Measurements from ENCODE around the gene LTC4S. TPM values are rescaled to one million over a fixed set of nuclear protein-coding genes. Genes with fewer than 3 reads are reported as not detected.

Gene LTC4S
- total and polyA plus RNA-seq, 2 experiments from 2014 or later: 1.6 to 3.7 TPM

DNA sequence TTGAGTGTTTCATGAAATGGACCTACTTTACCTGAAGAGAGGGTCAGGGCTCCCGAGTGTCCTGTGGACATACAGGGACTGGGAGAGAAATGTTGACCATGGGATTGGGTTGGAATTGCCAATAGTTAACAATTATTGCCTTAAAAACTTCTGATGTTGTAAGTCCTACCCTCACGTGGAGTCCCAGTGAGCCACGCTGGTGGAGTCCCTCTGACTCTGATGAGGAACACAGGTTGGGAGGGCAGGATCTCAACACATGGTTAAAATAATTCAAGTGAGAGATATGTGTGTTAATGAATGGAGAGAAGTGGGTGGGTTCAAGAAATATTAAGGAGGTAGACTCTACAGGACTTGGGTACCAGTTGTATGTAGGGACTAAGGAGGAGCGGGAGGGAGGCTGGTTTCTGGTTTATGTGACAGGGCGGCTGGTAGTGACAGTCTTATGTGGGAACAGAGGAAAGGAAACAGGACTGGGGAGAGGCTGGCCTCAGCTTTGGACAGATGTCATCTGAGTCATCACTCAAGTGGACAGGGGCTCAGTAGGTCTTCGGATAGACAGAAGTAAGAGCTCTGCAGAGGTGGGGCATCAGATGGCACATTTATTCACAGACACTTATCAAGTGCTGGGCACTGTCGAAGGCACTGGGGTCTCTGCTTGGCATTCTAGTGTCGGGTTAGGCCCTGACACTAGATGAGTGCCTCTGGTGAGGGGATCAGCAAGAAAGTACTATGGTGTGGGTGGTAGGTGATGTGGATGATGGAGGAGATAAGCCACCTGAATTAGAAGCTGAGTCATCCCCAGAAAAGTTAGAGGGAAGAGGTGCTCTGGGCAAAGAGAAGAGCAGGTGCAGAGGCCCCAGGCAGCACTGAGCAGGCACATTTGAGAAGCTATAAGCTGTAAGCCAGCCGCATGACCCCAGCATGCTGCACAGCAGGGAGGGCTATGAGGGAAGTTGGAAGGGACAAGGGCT, 33.9 kb upstream of the LTC4S start:
- DNase-seq: no peak

DNA sequence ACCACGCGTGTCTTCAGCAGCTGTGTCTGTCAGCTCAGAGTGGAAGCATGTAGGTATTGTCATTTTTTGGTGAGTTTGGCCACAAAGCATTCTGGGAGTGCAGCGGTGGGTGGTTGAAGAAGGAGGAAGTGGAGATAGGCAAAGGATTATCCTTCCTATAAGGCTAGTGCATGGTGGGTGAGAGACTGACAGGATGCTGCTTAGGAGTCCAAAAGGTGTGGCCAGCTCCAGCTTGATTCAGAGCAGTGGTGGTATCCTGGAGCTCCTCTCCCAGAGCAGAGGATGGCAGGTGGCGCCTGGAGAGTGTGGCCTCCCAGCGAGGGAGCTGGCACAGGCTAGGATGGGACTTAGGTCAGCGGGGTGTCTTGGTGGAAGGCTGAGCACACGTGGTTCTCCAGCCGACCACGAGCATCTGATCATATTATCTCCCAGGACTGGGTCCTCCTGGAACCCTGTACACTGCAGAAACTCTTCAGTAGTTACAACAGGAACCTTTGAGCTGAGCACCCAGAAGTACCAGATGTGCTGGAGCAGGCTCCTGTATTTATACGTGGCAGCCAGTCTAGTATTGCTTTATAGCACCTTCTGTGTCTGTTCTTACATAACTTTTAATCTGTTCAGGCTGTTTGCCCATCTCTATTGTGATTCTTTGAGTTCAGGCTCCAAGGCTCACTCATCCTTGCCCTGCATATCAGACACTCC, 31.6 kb upstream of the LTC4S start:
- peaks cover 56% of the 10 kb centered on the region for H3F3A ChIP-seq (ENCODE audit: insufficient read depth)
- H3K9me2 ChIP-seq (ENCODE audit: insufficient read depth): no peaks in the 10 kb centered on the region
- peaks cover 59% of the 10 kb centered on the region for H3K4me1 ChIP-seq (ENCODE audit: insufficient read depth)
- peak overlapping the region; percentile 32 for H3K4me3 ChIP-seq
- H3K4me2 ChIP-seq (ENCODE audit: unreplicated experiment): peak overlapping the region; percentile 52
- 34 to 37% methylated on average over 10 of the region's 10 CpGs for WGBS, 2 experiments (ENCODE audit: low coverage in 1 of 2, low lambda C conversion rate in 2 of 2, missing lambda C conversion rate in 2 of 2)
- H3K27me3 ChIP-seq (replicated peaks; ENCODE audit: insufficient read depth): no peaks in the 10 kb centered on the region
- H3K36me3 ChIP-seq (ENCODE audit: low read depth): peaks cover 6% of the 10 kb centered on the region
- peak; percentile 78 for DNase-seq
- H3K79me2 ChIP-seq (ENCODE audit: insufficient read depth): peaks cover 75% of the 10 kb centered on the region
- in situ Hi-C loops (cut with MboI): no loop called here
- peak overlapping the region; percentile 84 for H3K27ac ChIP-seq
- TF ChIP-seq EZH2phosphoT487 (IDR thresholded peaks at IDR 0.05; ENCODE audit: insufficient read depth, low read depth) (no peak), EZH2 (IDR thresholded peaks at IDR 0.05; ENCODE audit: insufficient read depth, poor library complexity, severe bottlenecking) (no peak)
- peaks cover 26% of the 10 kb centered on the region for H4K20me1 ChIP-seq (ENCODE audit: insufficient read depth)
- no peak overlapping the region for H2AFZ ChIP-seq
- no peaks in the 10 kb centered on the region for H3K9me3 ChIP-seq (ENCODE audit: low read depth)
- peak overlapping the region; percentile 64 for H3K9ac ChIP-seq

More for the DNA sequence above, 33.9 kb upstream of the LTC4S start:
- Histone ChIP-seq H4K20me1 (ENCODE audit: insufficient read depth) (peaks cover 38% of the 10 kb centered on the region), H3K4me2 (ENCODE audit: unreplicated experiment) (no peak overlapping the region), H3K79me2 (ENCODE audit: insufficient read depth) (peaks cover 88% of the 10 kb centered on the region), H3K9ac (no peak overlapping the region), H3F3A (ENCODE audit: insufficient read depth) (peaks cover 33% of the 10 kb centered on the region), H3K9me3 (ENCODE audit: low read depth) (no peaks in the 10 kb centered on the region), H3K4me3 (no peak overlapping the region), H3K9me2 (ENCODE audit: insufficient read depth) (no peaks in the 10 kb centered on the region), H3K36me3 (ENCODE audit: low read depth) (no peaks in the 10 kb centered on the region), H3K27me3 (replicated peaks; ENCODE audit: insufficient read depth) (no peaks in the 10 kb centered on the region), H3K27ac (no peak overlapping the region), H3K4me1 (ENCODE audit: insufficient read depth) (peaks cover 36% of the 10 kb centered on the region), H2AFZ (no peak overlapping the region)
- in situ Hi-C loops (cut with MboI): no loop called here
- 90% methylated on average over 9 of the region's 9 CpGs for WGBS, 2 experiments (ENCODE audit: low coverage in 1 of 2, low lambda C conversion rate in 2 of 2, missing lambda C conversion rate in 2 of 2)
- TF ChIP-seq EZH2 (IDR thresholded peaks at IDR 0.05; ENCODE audit: insufficient read depth, poor library complexity, severe bottlenecking): no peak
- TF ChIP-seq EZH2phosphoT487 (IDR thresholded peaks at IDR 0.05; ENCODE audit: insufficient read depth, low read depth): no peak

DNA sequence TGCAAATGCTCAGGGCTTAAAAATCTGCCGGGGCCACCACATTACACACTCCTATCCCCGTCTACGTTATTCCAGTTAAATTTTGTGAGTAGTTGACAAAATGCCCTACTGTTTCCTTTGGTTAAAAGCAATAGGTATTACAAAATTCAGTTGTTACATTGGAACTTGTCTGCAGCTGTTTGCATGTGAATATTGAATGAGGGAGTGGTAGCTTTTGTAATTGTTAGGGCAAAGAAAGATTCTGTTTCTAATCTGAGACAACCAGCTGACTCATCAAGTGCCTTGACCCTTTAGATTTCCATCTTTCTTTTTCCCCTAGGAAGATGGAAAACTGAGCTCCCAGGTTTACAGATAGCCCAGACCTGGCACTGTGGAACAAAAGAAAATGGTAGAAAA, 31.0 kb upstream of the LTC4S start:
- TF ChIP-seq EZH2phosphoT487 (IDR thresholded peaks at IDR 0.05; ENCODE audit: insufficient read depth, low read depth): no peak
- TF ChIP-seq EZH2 (IDR thresholded peaks at IDR 0.05; ENCODE audit: insufficient read depth, poor library complexity, severe bottlenecking): no peak
- peak overlapping the region; percentile 64 for H3K9ac ChIP-seq
- no peaks in the 10 kb centered on the region for H3K27me3 ChIP-seq (replicated peaks; ENCODE audit: insufficient read depth)
- in situ Hi-C loops (cut with MboI): no loop called here
- peak overlapping the region; percentile 32 for H3K4me3 ChIP-seq
- H3K4me2 ChIP-seq (ENCODE audit: unreplicated experiment): peak overlapping the region; percentile 52
- H3K4me1 ChIP-seq (ENCODE audit: insufficient read depth): peaks cover 59% of the 10 kb centered on the region
- peak overlapping the region; percentile 84 for H3K27ac ChIP-seq
- H3K9me2 ChIP-seq (ENCODE audit: insufficient read depth): no peaks in the 10 kb centered on the region
- 0 to 1% methylated on average over 3 of the region's 3 CpGs for WGBS, 2 experiments (ENCODE audit: low coverage in 1 of 2, low lambda C conversion rate in 2 of 2, missing lambda C conversion rate in 2 of 2)
- H2AFZ ChIP-seq: no peak overlapping the region
- peaks cover 26% of the 10 kb centered on the region for H4K20me1 ChIP-seq (ENCODE audit: insufficient read depth)
- no peaks in the 10 kb centered on the region for H3K9me3 ChIP-seq (ENCODE audit: low read depth)
- H3F3A ChIP-seq (ENCODE audit: insufficient read depth): peaks cover 60% of the 10 kb centered on the region
- H3K79me2 ChIP-seq (ENCODE audit: insufficient read depth): peaks cover 75% of the 10 kb centered on the region
- peak; percentile 74 for DNase-seq
- peaks cover 6% of the 10 kb centered on the region for H3K36me3 ChIP-seq (ENCODE audit: low read depth)

DNA sequence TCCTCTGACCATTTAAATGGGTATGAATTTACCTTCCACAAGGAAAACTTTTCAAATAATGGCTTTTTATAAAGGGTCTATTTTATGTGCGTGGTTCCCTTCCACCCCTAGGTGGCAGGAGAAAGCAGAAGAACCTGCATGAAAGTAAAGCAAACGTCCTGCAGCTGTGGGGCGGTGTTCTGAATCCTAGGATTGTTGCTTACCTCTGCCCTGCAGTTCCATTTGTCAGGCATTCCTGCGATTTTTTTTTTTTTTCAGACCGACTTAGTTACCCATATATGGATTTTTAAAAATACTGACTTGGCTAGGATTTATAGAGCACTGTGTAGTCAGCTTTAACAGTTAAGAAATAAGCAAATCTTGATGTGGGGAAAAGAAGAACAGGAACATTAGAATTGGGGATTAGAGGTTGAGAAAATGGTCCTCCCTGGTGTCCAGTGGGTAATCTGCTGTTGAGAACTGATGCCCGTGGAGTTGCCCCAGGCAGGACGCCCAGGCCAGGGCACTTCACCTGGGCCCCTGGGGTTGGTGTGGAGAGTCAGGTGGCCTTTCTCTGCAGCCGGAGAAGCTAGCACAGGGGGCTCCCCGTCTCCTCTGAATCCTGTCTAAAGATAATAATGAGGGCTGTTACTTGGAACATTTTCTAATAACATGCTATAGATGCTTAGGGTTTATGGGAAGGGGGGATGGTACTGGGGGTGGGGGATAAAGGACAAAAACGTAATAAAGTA, 30.4 kb upstream of the LTC4S start:
- in situ Hi-C loops (cut with MboI): no loop called here
- H3K36me3 ChIP-seq (ENCODE audit: low read depth): peaks cover 6% of the 10 kb centered on the region
- peak overlapping the region; percentile 84 for H3K27ac ChIP-seq
- H3K9ac ChIP-seq: peak overlapping the region; percentile 64; the same call in 1 of the 2 replicates
- peaks cover 26% of the 10 kb centered on the region for H4K20me1 ChIP-seq (ENCODE audit: insufficient read depth)
- no peaks in the 10 kb centered on the region for H3K9me3 ChIP-seq (ENCODE audit: low read depth)
- H2AFZ ChIP-seq: no peak overlapping the region
- H3K9me2 ChIP-seq (ENCODE audit: insufficient read depth): no peaks in the 10 kb centered on the region
- H3K4me2 ChIP-seq (ENCODE audit: unreplicated experiment): peak overlapping the region; percentile 52
- H3K4me1 ChIP-seq (ENCODE audit: insufficient read depth): peaks cover 59% of the 10 kb centered on the region
- peak overlapping the region; percentile 32 for H3K4me3 ChIP-seq
- peaks cover 75% of the 10 kb centered on the region for H3K79me2 ChIP-seq (ENCODE audit: insufficient read depth)
- peak; percentile 87 for DNase-seq
- WGBS, 2 experiments (ENCODE audit: low coverage in 1 of 2, low lambda C conversion rate in 2 of 2, missing lambda C conversion rate in 2 of 2): 21 to 23% methylated on average over 10 of the region's 10 CpGs
- no peaks in the 10 kb centered on the region for H3K27me3 ChIP-seq (replicated peaks; ENCODE audit: insufficient read depth)
- TF ChIP-seq EZH2 (IDR thresholded peaks at IDR 0.05; ENCODE audit: insufficient read depth, poor library complexity, severe bottlenecking) (no peak), EZH2phosphoT487 (IDR thresholded peaks at IDR 0.05; ENCODE audit: insufficient read depth, low read depth) (no peak)
- peaks cover 60% of the 10 kb centered on the region for H3F3A ChIP-seq (ENCODE audit: insufficient read depth)

Measured in GM23248 (cell line).